A673 (cell line): ENCODE results near the gene XIRP1. TPM values are rescaled to one million over a fixed set of nuclear protein-coding genes. Genes with fewer than 3 reads are reported as not detected.
A peak's percentile ranks its signal among the peaks of the same experiment; 100 is the strongest.

Experiments used
- BruUV-seq: library from RNA; stranded (reverse); fragments of 400-500 nt; replicated peaks from 2 replicates; lab custom pipeline; 2021; lab: Mats Ljungman, UMichigan
- CTCF ChIA-PET: fragments of 300-600 bp; sonication (Branson Sonifier 250); formaldehyde crosslinking; loops from one replicate; lab custom pipeline; 2022; ENCODE audit warnings: antibody characterized with exemption; lab: Charles Lee
- POLR2A ChIA-PET: fragments of 300-600 bp; sonication (Branson Sonifier 250); formaldehyde crosslinking; loops from one replicate; lab custom pipeline; 2022; ENCODE audit warnings: antibody characterized with exemption; ENCODE audit not compliant: low non-redundant PET; lab: Charles Lee
- DNase-seq: peaks from one replicate; pipeline ENCODE4 v3.0.0-alpha.2; 2015; ENCODE audit warnings: low spot score
- H3K27ac ChIP-seq: fragments of 200-600 bp; sonication (generic); 2 replicates; pipeline ENCODE4 v1.5.1; 2016; ENCODE audit warnings: mixed run types, low read depth, mild to moderate bottlenecking, mixed read lengths, antibody characterized with exemption, low read length; ENCODE audit not compliant: poor library complexity, severe bottlenecking
- H3K27me3 ChIP-seq: fragments of 200-600 bp; sonication (generic); replicated peaks from 2 replicates; pipeline ENCODE4 v1.6.1; 2017; ENCODE audit warnings: mixed run types, low read depth, mild to moderate bottlenecking, mixed read lengths, antibody characterized with exemption, low read length; ENCODE audit not compliant: insufficient read depth, poor library complexity
- H3K36me3 ChIP-seq: fragments of 200-600 bp; sonication (generic); 2 replicates; pipeline ENCODE4 v1.6.1; 2016; ENCODE audit warnings: mixed run types, mild to moderate bottlenecking, mixed read lengths, antibody characterized with exemption, low read length; ENCODE audit not compliant: insufficient read depth, poor library complexity, severe bottlenecking
- H3K4me1 ChIP-seq: fragments of 200-600 bp; sonication (generic); 2 replicates; pipeline ENCODE4 v1.6.1; 2017; ENCODE audit warnings: mixed run types, mild to moderate bottlenecking, mixed read lengths, antibody characterized with exemption, low read length; ENCODE audit not compliant: insufficient read depth, poor library complexity, severe bottlenecking
- H3K4me3 ChIP-seq: fragments of 200-600 bp; sonication (generic); 2 replicates; pipeline ENCODE4 v1.5.1; 2016; ENCODE audit warnings: low read depth, mixed run types, mild to moderate bottlenecking, mixed read lengths, low read length; ENCODE audit not compliant: poor library complexity, severe bottlenecking
- H3K9me3 ChIP-seq: fragments of 200-600 bp; sonication (generic); 2 replicates; pipeline ENCODE4 v1.6.1; 2016; ENCODE audit warnings: mixed run types, low read depth, mild to moderate bottlenecking, mixed read lengths, antibody characterized with exemption, low read length; ENCODE audit not compliant: poor library complexity, severe bottlenecking
- EZH2 ChIP-seq: fragments of 200-600 bp; sonication (generic); IDR thresholded peaks from 2 replicates; pipeline ENCODE4 v1.6.1; 2017; ENCODE audit warnings: borderline replicate concordance, low read depth, mild to moderate bottlenecking, mixed read lengths, antibody characterized with exemption, low read length; ENCODE audit not compliant: poor library complexity, severe bottlenecking
- intact Hi-C: fragments of 100-400 bp; cut with micrococcal nuclease; formaldehyde crosslinking; loops from one replicate; pipeline ENCODE4 v1.10.0; 2022; ENCODE audit not compliant: unreplicated experiment
- total RNA-seq: library from RNA; stranded (reverse); gene quantifications from 2 replicates; pipeline ENCODE4 v1.2.3, GENCODE V29; 2021
- TF ChIP-seq, protein P1 (sequence below): fragments of 300-800, 200-600 bp; sonication (generic); conservative IDR thresholded peaks from 2 replicates; pipeline ENCODE4 v1.5.1; 2017; ENCODE audit warnings: low read depth, mild to moderate bottlenecking, antibody characterized with exemption, low read length, moderate library complexity, mixed read lengths

XIRP1 gene
- total RNA-seq, 1 experiment from 2014 or later = not detected

DNA sequence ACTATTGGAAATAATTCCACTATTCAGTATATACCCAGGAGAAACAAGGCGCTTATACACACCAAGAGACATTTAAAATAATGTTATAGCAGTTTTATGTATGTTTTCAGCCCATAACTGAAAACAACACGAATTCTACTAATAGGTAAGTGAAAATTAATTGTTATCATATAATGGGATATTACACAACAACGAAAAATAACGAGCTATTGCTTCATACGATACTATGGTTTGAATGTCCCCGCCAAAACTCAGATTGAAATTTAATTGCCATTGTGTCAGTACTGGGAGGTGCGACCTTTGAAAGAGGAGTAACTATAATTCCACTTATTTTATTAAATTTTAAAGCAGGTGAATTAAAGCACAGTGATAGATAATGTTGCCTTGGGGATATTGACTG is 35.0 kb downstream of the XIRP1 start:
- Histone ChIP-seq H3K36me3 (no peaks in the 10 kb centered on the region), H3K27ac (no peak overlapping the region), H3K4me1 (no peaks in the 10 kb centered on the region), H3K27me3 (no peaks in the 10 kb centered on the region), H3K4me3 (no peak overlapping the region), H3K9me3 (no peaks in the 10 kb centered on the region)
- DNase-seq = no peak
- no peak for TF ChIP-seq EZH2
- TF ChIP-seq, protein P1, sequence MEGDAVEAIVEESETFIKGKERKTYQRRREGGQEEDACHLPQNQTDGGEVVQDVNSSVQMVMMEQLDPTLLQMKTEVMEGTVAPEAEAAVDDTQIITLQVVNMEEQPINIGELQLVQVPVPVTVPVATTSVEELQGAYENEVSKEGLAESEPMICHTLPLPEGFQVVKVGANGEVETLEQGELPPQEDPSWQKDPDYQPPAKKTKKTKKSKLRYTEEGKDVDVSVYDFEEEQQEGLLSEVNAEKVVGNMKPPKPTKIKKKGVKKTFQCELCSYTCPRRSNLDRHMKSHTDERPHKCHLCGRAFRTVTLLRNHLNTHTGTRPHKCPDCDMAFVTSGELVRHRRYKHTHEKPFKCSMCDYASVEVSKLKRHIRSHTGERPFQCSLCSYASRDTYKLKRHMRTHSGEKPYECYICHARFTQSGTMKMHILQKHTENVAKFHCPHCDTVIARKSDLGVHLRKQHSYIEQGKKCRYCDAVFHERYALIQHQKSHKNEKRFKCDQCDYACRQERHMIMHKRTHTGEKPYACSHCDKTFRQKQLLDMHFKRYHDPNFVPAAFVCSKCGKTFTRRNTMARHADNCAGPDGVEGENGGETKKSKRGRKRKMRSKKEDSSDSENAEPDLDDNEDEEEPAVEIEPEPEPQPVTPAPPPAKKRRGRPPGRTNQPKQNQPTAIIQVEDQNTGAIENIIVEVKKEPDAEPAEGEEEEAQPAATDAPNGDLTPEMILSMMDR = no peak
- intact Hi-C loops = no loop called here
- no TSS peak for BruUV-seq
- POLR2A ChIA-PET = no interaction called here
- CTCF ChIA-PET = no interaction called here

DNA sequence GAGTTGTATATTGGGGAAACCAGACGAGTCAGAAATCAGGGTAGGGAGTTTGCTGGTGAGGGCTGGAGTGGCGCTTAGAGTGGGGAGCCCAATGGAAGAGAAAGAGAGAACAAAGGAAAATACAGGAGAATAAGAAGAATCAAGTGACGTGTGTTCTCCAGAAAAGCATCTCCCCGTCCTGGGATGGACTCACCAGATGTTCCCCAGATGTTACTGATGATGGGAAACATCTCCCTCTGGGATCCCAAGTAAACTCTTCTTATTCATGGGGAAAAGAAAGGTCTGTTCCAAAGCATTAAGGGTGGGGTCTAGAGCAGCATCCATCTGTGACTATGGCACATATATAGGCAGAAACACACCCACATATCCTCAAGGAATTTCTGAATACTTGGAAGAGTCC is 36.0 kb downstream of the XIRP1 start:
- Histone ChIP-seq H3K4me1 (peaks cover 4% of the 10 kb centered on the region), H3K4me3 (no peak overlapping the region), H3K36me3 (no peaks in the 10 kb centered on the region), H3K27me3 (no peaks in the 10 kb centered on the region), H3K27ac (no peak overlapping the region), H3K9me3 (no peaks in the 10 kb centered on the region)
- intact Hi-C loops = no loop called here
- ChIA-PET CTCF (no interaction called here), POLR2A (no interaction called here)
- BruUV-seq = no TSS peak
- TF ChIP-seq EZH2 = no peak
- TF ChIP-seq, protein P1 = no peak
- no peak for DNase-seq

DNA sequence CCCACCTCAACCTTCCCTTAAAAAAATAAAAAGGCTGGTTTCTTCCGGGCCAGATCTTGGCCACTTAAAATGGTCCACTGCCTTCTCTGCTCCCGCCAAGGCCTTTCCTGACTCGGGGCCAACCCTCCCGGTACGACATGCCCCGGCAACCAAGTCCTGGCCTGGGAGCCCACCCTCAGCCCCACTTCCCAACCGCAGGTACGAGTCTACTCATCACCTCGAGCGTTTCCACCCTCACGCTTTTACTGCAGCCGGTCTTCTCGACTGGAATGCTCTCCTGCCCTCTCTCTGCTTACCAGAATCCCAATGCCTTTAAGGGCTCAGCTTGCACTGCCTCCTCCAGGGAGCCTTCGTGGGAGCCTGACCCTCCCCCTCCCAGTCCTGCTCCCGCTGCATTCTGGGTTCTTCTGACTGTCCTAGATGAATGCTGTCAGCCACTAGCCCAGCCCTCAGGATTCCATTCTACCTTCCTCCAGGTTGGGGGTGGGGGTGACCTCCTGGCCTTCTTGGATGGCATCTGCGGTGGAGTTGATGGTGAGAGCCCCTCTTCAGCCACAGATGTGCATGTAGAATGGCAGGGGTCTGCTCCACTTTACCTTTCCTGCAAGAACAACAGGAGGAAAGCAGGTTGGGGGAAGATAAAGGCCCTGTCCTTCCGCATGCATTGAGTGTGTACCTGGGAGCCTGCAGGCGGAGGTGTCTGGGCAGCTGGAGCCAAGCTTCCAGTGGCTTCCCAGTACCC is 37.9 kb downstream of the XIRP1 start:
- H3K27me3 ChIP-seq = no peaks in the 10 kb centered on the region
- no TSS peak for BruUV-seq
- peak; percentile 13 for DNase-seq
- no peak for TF ChIP-seq EZH2
- TF ChIP-seq, protein P1 = no peak
- H3K9me3 ChIP-seq = no peaks in the 10 kb centered on the region
- CTCF ChIA-PET = no interaction called here
- H3K36me3 ChIP-seq = no peaks in the 10 kb centered on the region
- H3K4me3 ChIP-seq = no peak overlapping the region
- intact Hi-C loops = no loop called here
- POLR2A ChIA-PET = no interaction called here
- H3K27ac ChIP-seq = no peak overlapping the region
- peaks cover 24% of the 10 kb centered on the region for H3K4me1 ChIP-seq
